GM12878 (cell line): ENCODE results near the gene SYN1.

Experiments
- CEBPB ChIP-seq, 2 experiments: fragments of 150-350 bp in 1 of 2; IDR thresholded peaks; 2 replicates each; pipeline ENCODE4 v1.6.1; 2012 to 2014; ENCODE audit warnings: low read depth in 2 of 2, low read length in 2 of 2, borderline replicate concordance in 1 of 2, inconsistent platforms in 1 of 2
- EP300 ChIP-seq, 2 experiments: fragments of 150-350 bp in 1 of 2; IDR thresholded peaks; 2 replicates each; pipeline ENCODE4 v1.6.1; 2011 to 2012; ENCODE audit warnings: low read depth in 2 of 2, low read length in 2 of 2, borderline replicate concordance in 1 of 2, improper control_type of control experiment in 1 of 2, inconsistent platforms in 1 of 2; ENCODE audit not compliant: control insufficient read depth in 1 of 2
- FOXM1 ChIP-seq: IDR thresholded peaks from 2 replicates; pipeline ENCODE4 v1.6.1; 2012; ENCODE audit warnings: low read depth, mild to moderate bottlenecking, inconsistent platforms, low read length, moderate library complexity
- MXI1 ChIP-seq: fragments of 150-350 bp; IDR thresholded peaks from 2 replicates; pipeline ENCODE4 v1.6.1; 2011; ENCODE audit warnings: low read depth, mild to moderate bottlenecking, inconsistent platforms, low read length, improper control_type of control experiment
- MYC ChIP-seq: IDR thresholded peaks from 2 replicates; pipeline ENCODE4 v1.6.1; 2011; ENCODE audit warnings: mild to moderate bottlenecking, low read length, moderate library complexity, inconsistent platforms; ENCODE audit not compliant: insufficient read depth, insufficient replicate concordance, insufficient read length, severe bottlenecking
- NFYB ChIP-seq: IDR thresholded peaks from 2 replicates; pipeline ENCODE4 v1.6.1; 2011; ENCODE audit warnings: low read depth, mild to moderate bottlenecking, low read length, improper control_type of control experiment, moderate library complexity; ENCODE audit not compliant: insufficient read depth
- POLR2A ChIP-seq: IDR thresholded peaks from 2 replicates; pipeline ENCODE4 v1.6.1; 2011; ENCODE audit warnings: low read depth, mild to moderate bottlenecking, low read length
- POLR2AphosphoS2 ChIP-seq: IDR thresholded peaks from 2 replicates; pipeline ENCODE4 v1.6.1; 2011; ENCODE audit warnings: low read depth, mild to moderate bottlenecking, low read length, improper control_type of control experiment, moderate library complexity
- RBBP5 ChIP-seq: fragments of 200-600 bp; sonication (generic); conservative IDR thresholded peaks from 2 replicates; pipeline ENCODE4 v1.6.1; 2016
- TF ChIP-seq, protein P1 (sequence below), 3 experiments: IDR thresholded peaks in 2 of 3; conservative IDR thresholded peaks in 1 of 3; 2 replicates each; pipeline ENCODE4 v1.5.1; 2011; ENCODE audit warnings: low read depth in 3 of 3, low read length in 3 of 3, mild to moderate bottlenecking in 3 of 3, control low read depth in 2 of 3, moderate library complexity in 2 of 3, inconsistent platforms in 1 of 3, mixed read lengths in 1 of 3; ENCODE audit not compliant: control insufficient read depth in 2 of 3, insufficient read depth in 1 of 3; ENCODE audit errors: extremely low read depth in 1 of 3
- TF ChIP-seq, protein P2 (sequence below): fragments of 450-650 bp; IDR thresholded peaks from 2 replicates; pipeline ENCODE4 v1.6.1; 2017; ENCODE audit warnings: mild to moderate bottlenecking, moderate library complexity

DNA sequence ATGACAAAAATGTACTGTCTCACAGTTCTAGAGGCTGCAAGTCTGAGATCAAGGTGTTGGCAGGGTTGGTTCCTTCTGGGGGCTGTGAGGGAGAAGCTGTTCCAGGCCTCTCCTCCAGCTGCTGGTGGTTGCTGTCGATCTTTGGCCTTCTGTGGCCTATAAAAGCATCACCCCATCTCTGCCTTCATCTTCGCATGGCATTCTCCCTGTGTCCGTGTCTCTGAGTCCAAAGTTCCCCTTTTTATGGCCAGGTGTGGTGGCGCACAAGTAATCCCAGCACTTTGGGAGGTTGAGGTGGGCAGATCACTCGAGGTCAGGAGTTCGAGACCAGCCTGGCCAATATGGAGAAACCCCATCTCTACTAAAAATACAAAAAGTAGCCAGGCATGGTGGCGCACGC lies 90.1 kb downstream of the SYN1 start:
- TF ChIP-seq CEBPB (IDR thresholded peaks at IDR 0.05; ENCODE audit: borderline replicate concordance in 1 of 2, low read depth in 2 of 2, low read length in 2 of 2), result no peak
- TF ChIP-seq, protein P1, sequence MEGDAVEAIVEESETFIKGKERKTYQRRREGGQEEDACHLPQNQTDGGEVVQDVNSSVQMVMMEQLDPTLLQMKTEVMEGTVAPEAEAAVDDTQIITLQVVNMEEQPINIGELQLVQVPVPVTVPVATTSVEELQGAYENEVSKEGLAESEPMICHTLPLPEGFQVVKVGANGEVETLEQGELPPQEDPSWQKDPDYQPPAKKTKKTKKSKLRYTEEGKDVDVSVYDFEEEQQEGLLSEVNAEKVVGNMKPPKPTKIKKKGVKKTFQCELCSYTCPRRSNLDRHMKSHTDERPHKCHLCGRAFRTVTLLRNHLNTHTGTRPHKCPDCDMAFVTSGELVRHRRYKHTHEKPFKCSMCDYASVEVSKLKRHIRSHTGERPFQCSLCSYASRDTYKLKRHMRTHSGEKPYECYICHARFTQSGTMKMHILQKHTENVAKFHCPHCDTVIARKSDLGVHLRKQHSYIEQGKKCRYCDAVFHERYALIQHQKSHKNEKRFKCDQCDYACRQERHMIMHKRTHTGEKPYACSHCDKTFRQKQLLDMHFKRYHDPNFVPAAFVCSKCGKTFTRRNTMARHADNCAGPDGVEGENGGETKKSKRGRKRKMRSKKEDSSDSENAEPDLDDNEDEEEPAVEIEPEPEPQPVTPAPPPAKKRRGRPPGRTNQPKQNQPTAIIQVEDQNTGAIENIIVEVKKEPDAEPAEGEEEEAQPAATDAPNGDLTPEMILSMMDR (IDR thresholded peaks at IDR 0.05 in 2 of 3, conservative IDR thresholded peaks at IDR 0.05 in 1 of 3; ENCODE audit: control insufficient read depth in 2 of 3, extremely low read depth in 1 of 3, insufficient read depth in 1 of 3, low read depth in 3 of 3, low read length in 3 of 3), result no peak
- no peak for TF ChIP-seq RBBP5
- TF ChIP-seq POLR2A, result no peak
- no peak for TF ChIP-seq POLR2AphosphoS2
- no peak for TF ChIP-seq MYC
- TF ChIP-seq FOXM1, result no peak
- no peak for TF ChIP-seq EP300 (IDR thresholded peaks at IDR 0.05; ENCODE audit: borderline replicate concordance in 1 of 2, control insufficient read depth in 1 of 2, low read depth in 2 of 2, low read length in 2 of 2)
- no peak for TF ChIP-seq MXI1
- no peak for TF ChIP-seq NFYB
- TF ChIP-seq, protein P2, sequence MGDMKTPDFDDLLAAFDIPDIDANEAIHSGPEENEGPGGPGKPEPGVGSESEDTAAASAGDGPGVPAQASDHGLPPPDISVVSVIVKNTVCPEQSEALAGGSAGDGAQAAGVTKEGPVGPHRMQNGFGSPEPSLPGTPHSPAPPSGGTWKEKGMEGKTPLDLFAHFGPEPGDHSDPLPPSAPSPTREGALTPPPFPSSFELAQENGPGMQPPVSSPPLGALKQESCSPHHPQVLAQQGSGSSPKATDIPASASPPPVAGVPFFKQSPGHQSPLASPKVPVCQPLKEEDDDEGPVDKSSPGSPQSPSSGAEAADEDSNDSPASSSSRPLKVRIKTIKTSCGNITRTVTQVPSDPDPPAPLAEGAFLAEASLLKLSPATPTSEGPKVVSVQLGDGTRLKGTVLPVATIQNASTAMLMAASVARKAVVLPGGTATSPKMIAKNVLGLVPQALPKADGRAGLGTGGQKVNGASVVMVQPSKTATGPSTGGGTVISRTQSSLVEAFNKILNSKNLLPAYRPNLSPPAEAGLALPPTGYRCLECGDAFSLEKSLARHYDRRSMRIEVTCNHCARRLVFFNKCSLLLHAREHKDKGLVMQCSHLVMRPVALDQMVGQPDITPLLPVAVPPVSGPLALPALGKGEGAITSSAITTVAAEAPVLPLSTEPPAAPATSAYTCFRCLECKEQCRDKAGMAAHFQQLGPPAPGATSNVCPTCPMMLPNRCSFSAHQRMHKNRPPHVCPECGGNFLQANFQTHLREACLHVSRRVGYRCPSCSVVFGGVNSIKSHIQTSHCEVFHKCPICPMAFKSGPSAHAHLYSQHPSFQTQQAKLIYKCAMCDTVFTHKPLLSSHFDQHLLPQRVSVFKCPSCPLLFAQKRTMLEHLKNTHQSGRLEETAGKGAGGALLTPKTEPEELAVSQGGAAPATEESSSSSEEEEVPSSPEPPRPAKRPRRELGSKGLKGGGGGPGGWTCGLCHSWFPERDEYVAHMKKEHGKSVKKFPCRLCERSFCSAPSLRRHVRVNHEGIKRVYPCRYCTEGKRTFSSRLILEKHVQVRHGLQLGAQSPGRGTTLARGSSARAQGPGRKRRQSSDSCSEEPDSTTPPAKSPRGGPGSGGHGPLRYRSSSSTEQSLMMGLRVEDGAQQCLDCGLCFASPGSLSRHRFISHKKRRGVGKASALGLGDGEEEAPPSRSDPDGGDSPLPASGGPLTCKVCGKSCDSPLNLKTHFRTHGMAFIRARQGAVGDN, result no peak
